Upper lobe of left lung (tissue), 6 donors: ENCODE results near the gene DNAJC1. TPM values are rescaled to one million over a fixed set of nuclear protein-coding genes. Genes with fewer than 3 reads are reported as not detected.

Source experiments
- ATAC-seq, 2 donors: fragments of 200-7000 bp; cut with Tn5 transposase; one replicate each; pipeline ENCODE4 v1.9.1; 2022; ENCODE audit warnings: mild to moderate bottlenecking in 2 of 2, moderate library complexity in 2 of 2; ENCODE audit not compliant: low FRiP score in 2 of 2
- DNase-seq, 2 donors: peaks; one replicate each; pipeline ENCODE4 v3.0.0-alpha.2; 2019 to 2020
- H3K27ac ChIP-seq, 4 donors: fragments of 200-600 bp; sonication (generic); one replicate each; pipeline ENCODE4 v1.5.1; 2016 to 2019
- H3K27me3 ChIP-seq, 4 donors: fragments of 200-600 bp; sonication (generic); one replicate each; pipeline ENCODE4 v1.5.1; 2017 to 2019
- H3K36me3 ChIP-seq, 4 donors: fragments of 200-600 bp; sonication (generic); one replicate each; pipeline ENCODE4 v1.5.1; 2016 to 2019
- H3K4me1 ChIP-seq, 4 donors: fragments of 200-600 bp; sonication (generic); one replicate each; pipeline ENCODE4 v1.5.1; 2018 to 2019
- H3K4me3 ChIP-seq, 4 donors: fragments of 200-600 bp; sonication (generic); one replicate each; pipeline ENCODE4 v1.5.1; 2017 to 2019; ENCODE audit warnings: mild to moderate bottlenecking in 2 of 4, moderate library complexity in 1 of 4
- H3K9me3 ChIP-seq, 4 donors: fragments of 200-600 bp; sonication (generic); one replicate each; pipeline ENCODE4 v1.5.1; 2018 to 2019
- EP300 ChIP-seq, 4 donors: sonication (generic); formaldehyde crosslinking; IDR thresholded peaks; one replicate each; pipeline ENCODE4 v1.5.1; 2017; ENCODE audit warnings: antibody characterized with exemption in 4 of 4, control low read depth in 2 of 4
- POLR2A ChIP-seq, 4 donors: fragments of 450-650 bp; IDR thresholded peaks; one replicate each; pipeline ENCODE4 v1.5.1; 2016 to 2017; ENCODE audit warnings: antibody characterized with exemption in 4 of 4, mild to moderate bottlenecking in 2 of 4
- POLR2AphosphoS5 ChIP-seq, 2 donors: sonication (generic); formaldehyde crosslinking; IDR thresholded peaks; one replicate each; pipeline ENCODE4 v1.5.1; 2017; ENCODE audit warnings: antibody characterized with exemption in 2 of 2
- WGBS, 2 donors: methylation state at CpG; one replicate each; pipeline ENCODE4 v1.1.5; 2017 to 2018; 5-methylcytosine and 5-hydroxymethylcytosine counted together
- total RNA-seq, 6 donors: library from RNA; depleted of rRNA in 4 of 6; stranded (reverse); fragments of >200 nt in 4 of 6; gene quantifications; one replicate each; pipeline versions ENCODE4 v1.1.0 to v1.2.1, GENCODE V29; 2016 to 2021
- TF ChIP-seq, protein P1 (sequence below), 6 experiments: fragments of 450-650 bp in 4 of 6; fragments of 200-600 bp in 2 of 6; sonication (generic) in 2 of 6; IDR thresholded peaks; one replicate each; pipeline ENCODE4 v1.5.1; 2016 to 2019; ENCODE audit warnings: antibody characterized with exemption in 6 of 6
- donor health status: DM: no; HTN: no; CAD: no; lungs with moderate emphysema.
- donor health status: DM: no; HTN: yes; CAD: no; lungs with severe emphysema.

DNAJC1 gene
- total RNA-seq, 6 donors from 2014 or later = 30.8 to 106 (median 74.1) TPM

DNA sequence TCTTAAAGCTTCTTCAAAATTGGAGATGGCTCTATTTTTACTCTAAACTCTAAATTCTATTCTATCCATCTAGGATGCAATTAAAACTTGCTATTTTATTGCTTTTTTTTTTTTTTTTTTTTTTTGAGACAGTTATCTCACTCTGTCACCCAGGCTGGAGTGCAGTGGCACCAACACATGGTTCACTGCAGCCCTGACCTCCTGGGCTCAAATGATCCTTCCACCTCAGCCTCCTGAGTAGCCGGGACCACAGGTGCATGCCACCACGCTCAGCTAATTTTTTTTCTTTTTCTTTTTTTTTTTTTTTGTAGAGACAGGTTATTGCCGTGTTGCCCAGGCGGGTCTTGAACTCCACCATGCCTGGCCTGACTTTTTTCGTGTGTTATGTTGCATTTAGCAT is 41.2 kb downstream of the DNAJC1 start:
- TF ChIP-seq, protein P1, sequence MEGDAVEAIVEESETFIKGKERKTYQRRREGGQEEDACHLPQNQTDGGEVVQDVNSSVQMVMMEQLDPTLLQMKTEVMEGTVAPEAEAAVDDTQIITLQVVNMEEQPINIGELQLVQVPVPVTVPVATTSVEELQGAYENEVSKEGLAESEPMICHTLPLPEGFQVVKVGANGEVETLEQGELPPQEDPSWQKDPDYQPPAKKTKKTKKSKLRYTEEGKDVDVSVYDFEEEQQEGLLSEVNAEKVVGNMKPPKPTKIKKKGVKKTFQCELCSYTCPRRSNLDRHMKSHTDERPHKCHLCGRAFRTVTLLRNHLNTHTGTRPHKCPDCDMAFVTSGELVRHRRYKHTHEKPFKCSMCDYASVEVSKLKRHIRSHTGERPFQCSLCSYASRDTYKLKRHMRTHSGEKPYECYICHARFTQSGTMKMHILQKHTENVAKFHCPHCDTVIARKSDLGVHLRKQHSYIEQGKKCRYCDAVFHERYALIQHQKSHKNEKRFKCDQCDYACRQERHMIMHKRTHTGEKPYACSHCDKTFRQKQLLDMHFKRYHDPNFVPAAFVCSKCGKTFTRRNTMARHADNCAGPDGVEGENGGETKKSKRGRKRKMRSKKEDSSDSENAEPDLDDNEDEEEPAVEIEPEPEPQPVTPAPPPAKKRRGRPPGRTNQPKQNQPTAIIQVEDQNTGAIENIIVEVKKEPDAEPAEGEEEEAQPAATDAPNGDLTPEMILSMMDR (IDR thresholded peaks at IDR 0.05) = no peak
- TF ChIP-seq POLR2AphosphoS5 (IDR thresholded peaks at IDR 0.05) = no peak
- no peak for TF ChIP-seq EP300 (IDR thresholded peaks at IDR 0.05)
- no peak for TF ChIP-seq POLR2A (IDR thresholded peaks at IDR 0.05)
- Histone ChIP-seq H3K36me3 (no peaks in the 10 kb centered on the region), H3K4me1 (peaks cover 0 to 3% (median 0%) of the 10 kb centered on the region in 4 donors), H3K4me3 (no peak overlapping the region), H3K9me3 (no peaks in the 10 kb centered on the region), H3K27me3 (no peaks in the 10 kb centered on the region), H3K27ac (no peak overlapping the region)
- WGBS, 2 donors = 97 to 100% methylated on average over 5 of the region's 5 CpGs
- DNase-seq (no peak), ATAC-seq (no peak)

- H3K36me3 ChIP-seq = no peaks in the 10 kb centered on the region
- ATAC-seq (no peak), DNase-seq (no peak)
- H3K4me3 ChIP-seq = no peak overlapping the region
- H3K27ac ChIP-seq = no peak overlapping the region
- TF ChIP-seq POLR2AphosphoS5 (IDR thresholded peaks at IDR 0.05) (no peak), POLR2A (IDR thresholded peaks at IDR 0.05) (no peak), EP300 (IDR thresholded peaks at IDR 0.05) (no peak)
- TF ChIP-seq, protein P1 (IDR thresholded peaks at IDR 0.05) = no peak
- no peaks in the 10 kb centered on the region for H3K9me3 ChIP-seq
- no peaks in the 10 kb centered on the region for H3K27me3 ChIP-seq
- peaks cover 0 to 3% (median 0%) of the 10 kb centered on the region in 4 donors for H3K4me1 ChIP-seq
Observed at GRCh38 chr10:21961847-21962246, 41.7 kb downstream of the DNAJC1 start.

- DNase-seq = no peak
- Histone ChIP-seq H3K9me3 (no peaks in the 10 kb centered on the region), H3K27me3 (no peaks in the 10 kb centered on the region), H3K4me3 (no peak overlapping the region), H3K36me3 (no peaks in the 10 kb centered on the region), H3K4me1 (peaks cover 0 to 3% (median 0%) of the 10 kb centered on the region in 4 donors), H3K27ac (no peak overlapping the region)
- no peak for ATAC-seq
- TF ChIP-seq POLR2AphosphoS5 (IDR thresholded peaks at IDR 0.05) (no peak), POLR2A (IDR thresholded peaks at IDR 0.05) (no peak), EP300 (IDR thresholded peaks at IDR 0.05) (no peak)
- TF ChIP-seq, protein P1 (IDR thresholded peaks at IDR 0.05) = no peak
- 88 to 90% methylated on average over 2 of the region's 2 CpGs for WGBS, 2 donors
Observed at GRCh38 chr10:21959998-21960397, 43.5 kb downstream of the DNAJC1 start.

DNA sequence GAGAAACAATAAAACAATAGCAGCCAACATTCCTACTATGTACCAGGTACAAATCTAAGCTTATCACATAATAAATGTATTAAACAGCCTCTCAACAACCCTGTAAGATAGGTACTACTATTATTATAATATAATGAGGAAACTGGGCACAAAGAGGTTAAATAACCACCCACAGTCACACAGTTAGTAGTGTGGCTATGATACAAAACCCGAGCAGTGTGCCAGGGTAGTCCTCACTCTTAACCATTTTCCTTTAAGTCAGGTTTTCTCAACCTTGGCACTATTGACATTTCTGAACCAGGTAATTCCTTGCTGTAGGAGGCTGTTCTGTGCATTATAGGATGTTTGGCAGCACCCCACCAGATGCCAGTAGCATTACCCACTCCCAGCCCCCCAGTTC is 48.8 kb downstream of the DNAJC1 start:
- peaks cover 0 to 7% (median 2%) of the 10 kb centered on the region in 4 donors for H3K4me1 ChIP-seq
- DNase-seq = no peak
- no peaks in the 10 kb centered on the region for H3K36me3 ChIP-seq
- 41 to 46% methylated on average over 1 of the region's 1 CpG for WGBS, 2 donors
- TF ChIP-seq POLR2AphosphoS5 (IDR thresholded peaks at IDR 0.05) = no peak
- TF ChIP-seq POLR2A (IDR thresholded peaks at IDR 0.05) = no peak
- TF ChIP-seq EP300 (IDR thresholded peaks at IDR 0.05) = no peak
- TF ChIP-seq, protein P1 (IDR thresholded peaks at IDR 0.05) = no peak
- H3K27me3 ChIP-seq = no peaks in the 10 kb centered on the region
- H3K27ac ChIP-seq = no peak overlapping the region
- no peak overlapping the region for H3K4me3 ChIP-seq
- ATAC-seq = no peak
- no peaks in the 10 kb centered on the region for H3K9me3 ChIP-seq

DNA sequence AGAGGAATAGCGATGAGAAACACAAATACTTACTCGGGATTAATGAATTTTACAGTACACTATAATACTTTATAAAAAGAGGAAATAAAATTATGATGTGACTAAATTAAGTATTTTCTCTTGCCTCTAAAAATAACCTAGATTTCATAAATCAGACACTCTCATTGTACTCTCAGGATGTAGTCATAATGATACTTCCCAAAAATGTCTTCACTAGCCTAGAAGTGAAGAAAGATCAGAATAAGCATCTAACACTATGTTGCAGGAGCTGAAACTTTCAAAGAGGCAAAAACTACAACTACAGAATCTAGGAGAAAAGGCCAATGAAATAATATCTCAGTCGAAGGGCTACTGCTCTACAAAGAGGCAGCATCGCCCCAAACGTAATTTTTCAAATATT is 49.4 kb downstream of the DNAJC1 start:
- peaks cover 0 to 7% (median 2%) of the 10 kb centered on the region in 4 donors for H3K4me1 ChIP-seq
- no peak overlapping the region for H3K27ac ChIP-seq
- 52 to 59% methylated on average over 5 of the region's 5 CpGs for WGBS, 2 donors
- DNase-seq = no peak
- H3K9me3 ChIP-seq = no peaks in the 10 kb centered on the region
- no peaks in the 10 kb centered on the region for H3K27me3 ChIP-seq
- TF ChIP-seq EP300 (IDR thresholded peaks at IDR 0.05) = no peak
- no peaks in the 10 kb centered on the region for H3K36me3 ChIP-seq
- no peak overlapping the region for H3K4me3 ChIP-seq
- peak in 1 of 2 donors; percentile 56 for ATAC-seq
